GM18867 (cell line): Measurements from ENCODE around the gene ITPA.

Source experiments
- ATAC-seq: cut with Tn5 transposase; IDR thresholded peaks from one replicate; pipeline ENCODE4 v1.9.1; 2021; ENCODE audit warnings: mild to moderate bottlenecking, moderate library complexity; ENCODE audit not compliant: unreplicated experiment

ITPA gene

DNA sequence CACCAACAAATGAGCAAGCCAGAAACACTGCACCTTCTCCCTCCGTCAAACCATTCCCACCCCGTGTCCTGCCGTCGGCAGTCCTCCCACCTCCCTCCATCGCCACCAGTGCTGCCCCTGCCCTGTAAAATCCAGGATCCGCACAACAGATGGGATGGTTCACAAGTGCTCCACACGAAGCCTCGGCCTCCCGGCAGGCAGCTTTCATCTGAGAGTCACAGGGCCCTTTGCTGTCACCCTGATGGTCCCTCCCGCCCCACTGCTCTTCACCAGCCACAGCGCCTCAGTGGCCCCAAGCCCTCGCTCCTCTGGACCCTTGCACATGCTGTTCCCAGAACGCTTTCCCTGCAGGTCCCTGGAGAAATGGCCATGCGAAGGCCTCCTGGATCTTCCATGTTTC, 17.6 kb downstream of the ITPA start:
- no peak for ATAC-seq

DNA sequence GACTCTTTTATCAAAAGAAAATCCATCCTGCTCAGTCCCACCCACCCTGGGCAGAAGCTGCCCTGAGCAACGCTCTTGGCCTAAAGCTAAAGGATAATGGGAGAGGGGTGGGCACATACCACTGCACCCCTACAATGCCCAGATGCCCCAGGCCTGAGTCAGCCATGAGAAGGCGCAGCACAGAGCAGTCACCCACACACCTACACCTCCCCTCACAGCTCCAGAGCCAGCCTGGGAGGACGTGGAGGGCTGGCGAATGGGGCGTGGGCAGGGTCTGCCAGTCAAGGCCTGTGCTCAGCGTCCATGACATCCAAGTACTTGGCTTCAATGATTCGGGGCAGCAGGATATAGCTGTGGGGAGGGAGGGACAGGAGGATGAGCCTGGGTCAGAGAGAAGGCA, 18.2 kb downstream of the ITPA start:
- ATAC-seq = no peak

DNA sequence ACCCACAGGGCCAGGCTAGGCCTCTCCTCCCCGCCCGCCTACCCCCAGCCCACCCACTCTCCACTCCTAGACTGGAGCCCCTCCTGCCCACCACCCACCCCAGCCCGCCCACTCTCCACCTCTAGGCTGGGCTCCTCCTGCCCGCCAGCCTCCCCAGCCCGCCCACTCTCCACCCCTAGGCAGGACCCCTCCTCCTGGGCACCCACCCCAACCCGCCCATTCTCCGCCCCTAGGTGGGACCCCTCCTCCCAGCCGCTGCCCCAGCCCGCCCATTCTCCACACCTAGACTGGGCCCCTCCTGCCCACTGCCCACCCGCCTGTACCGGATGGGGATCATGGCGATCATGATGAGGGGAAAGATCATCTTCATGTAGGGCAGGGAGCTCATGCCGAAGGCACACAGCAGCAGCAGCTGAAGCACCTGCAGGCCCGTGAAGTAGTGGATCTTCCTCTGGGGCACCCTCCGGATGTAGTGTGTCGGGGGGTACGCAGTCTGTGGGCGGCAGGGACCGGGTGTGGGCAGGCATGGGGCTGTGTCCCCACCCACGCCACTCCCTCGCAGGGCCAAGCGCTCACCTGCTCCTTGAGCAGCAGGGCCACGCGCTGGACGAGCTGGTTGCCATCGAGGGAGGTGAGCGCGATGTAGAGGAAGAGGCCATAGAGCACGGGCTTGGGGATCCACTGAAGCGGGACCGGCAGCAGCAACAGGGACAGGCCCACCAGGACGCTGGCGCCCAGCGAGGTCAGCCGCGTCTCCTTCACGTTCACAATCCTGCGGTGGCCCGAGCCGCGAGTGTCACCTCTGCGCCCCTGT, 18.8 kb downstream of the ITPA start:
- no peak for ATAC-seq

DNA sequence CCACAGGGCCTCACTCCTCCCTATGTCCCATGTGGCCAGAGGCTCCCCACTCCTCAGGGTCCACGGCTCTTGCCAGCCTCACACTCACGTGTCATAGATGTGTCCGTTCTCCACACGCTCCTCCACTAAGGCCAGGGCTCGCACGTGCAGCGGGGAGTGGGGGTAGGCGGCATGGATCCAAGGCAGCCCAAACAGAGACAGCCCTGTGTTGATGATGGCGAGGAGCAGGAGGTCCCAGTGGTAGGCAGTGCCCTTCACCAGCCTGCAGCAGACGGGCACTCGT, 19.4 kb downstream of the ITPA start:
- no peak for ATAC-seq

DNA sequence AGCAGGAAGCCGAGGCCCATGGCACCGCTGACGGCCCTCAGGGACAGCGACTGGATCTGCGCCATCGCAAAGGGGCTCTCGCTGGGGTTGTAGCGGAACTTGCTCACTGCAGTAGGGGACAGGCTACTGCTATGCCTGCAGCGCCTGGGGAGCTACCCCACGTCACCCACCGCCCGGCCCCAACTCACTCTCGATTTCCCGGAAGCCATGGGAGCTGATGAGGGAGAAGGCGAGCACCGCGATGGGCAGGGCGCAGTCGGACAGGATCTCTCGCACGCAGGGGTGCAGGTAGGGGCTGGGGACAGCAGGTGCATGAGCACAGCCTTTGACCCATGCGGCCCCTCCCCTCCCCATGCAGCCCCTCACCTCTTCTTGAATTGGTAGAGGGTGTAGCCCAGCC, 19.9 kb downstream of the ITPA start:
- no peak for ATAC-seq

DNA sequence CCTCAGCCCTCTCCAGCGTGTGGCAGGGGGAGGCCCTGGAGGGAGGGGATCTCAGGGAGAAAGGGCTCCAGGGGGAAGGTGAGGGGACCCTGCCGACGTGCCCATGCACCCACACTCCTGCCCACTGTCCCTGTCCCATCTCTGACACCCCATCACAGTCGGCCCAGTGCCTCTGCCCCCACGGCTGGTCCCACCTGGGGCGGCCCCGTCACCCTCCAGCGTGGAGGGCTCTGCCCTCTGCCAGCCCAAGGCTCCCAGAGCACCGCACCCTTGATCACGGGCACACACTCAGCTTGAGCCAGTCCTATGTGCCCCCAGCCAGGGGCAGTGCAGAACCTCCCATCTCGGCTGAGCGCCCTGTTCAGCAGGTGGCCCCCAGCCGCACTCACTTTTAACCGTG, 20.5 kb downstream of the ITPA start:
- ATAC-seq = no peak

DNA sequence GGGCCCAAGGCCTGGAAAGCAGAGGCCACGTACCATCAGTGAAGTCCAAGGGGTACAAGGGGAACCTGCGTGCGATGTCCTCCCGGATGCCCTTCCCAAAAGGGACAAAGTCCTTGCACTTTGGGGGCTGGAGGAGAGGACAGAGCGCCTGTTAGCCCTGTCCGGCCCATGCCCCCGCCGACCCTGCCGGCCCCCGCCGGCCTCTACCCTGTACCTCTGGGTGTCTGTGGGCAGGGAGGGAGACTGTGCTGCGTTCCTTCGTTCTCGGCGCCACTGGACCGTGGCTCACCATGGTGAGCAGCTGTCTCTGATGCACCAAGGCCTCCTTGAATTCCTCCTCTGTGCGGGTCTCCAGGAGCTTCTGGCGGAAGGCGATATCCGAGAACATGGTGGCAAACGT, 21.8 kb downstream of the ITPA start:
- ATAC-seq = no peak

DNA sequence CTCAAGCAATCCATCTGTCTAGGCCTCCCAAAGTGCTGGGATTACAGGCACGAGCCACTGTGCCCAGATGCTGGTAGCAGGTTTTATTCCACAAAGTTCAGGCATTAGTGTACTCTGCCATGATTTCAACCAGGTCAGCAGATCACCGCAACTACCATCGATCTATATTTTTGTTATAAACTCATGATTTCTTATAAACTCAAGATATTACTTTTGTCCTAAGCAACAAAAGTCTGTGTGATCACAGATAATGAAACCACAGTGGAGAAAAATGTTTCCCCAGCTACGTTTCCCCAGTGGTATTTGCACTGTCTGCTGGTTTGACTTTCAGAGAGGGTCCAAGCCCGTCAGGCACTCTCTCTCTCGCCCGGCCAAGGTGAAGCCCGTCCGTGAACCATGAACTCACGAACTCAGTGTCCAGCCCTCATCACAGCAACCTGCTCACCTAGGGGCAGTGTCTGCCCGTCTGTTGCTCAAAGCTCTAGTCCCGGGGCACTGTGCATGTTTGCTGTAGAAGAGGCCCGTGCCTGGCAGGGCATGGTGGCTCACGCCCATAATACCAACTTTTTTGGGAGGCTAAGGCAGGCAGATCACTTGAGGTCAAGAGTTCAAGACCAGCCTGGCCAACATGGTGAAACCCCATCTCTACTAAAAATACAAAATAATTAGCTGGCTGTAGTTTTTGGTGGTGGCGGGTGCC, 22.7 kb downstream of the ITPA start:
- ATAC-seq = no peak

DNA sequence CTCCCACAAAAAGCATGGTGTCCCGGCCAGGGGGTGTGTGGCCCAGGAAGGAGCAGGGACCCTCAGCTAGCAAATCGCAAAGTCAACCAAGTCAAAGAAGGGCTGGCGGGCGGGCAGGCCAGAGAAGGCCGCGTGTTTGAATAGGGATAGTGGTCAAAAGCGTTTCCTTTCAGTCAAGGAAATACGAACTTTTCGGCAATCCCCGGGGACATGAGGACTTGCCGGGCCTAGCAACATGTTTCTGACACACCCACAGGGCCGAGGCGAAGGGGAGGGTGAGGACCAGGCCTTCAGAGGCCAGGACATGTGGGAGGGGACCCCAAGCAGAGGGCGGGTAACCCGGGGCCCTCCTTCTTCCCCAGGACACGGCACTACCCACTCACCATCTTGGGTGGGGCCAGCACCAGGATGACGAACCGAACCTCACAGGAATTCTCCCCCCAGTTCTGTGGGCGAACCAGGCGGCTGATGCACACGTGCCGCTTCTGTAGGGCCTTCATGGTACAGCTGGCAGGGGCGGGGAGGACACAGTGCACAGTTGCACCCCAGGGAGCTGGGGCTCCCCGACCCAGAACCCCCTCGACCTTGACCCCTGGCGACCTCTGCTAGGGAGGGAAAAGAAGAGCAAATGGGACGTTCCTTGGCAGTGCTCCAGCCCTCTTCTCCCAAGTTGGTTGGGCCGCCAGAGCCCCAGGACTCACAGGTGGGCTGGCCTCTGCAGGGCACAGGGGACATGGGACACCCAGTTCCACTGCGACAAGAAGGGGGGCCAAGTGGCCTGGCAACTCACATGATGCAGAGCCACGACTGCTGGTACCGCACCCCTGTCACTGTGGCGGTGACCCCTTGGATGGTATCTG, 24.1 kb downstream of the ITPA start:
- no peak for ATAC-seq

DNA sequence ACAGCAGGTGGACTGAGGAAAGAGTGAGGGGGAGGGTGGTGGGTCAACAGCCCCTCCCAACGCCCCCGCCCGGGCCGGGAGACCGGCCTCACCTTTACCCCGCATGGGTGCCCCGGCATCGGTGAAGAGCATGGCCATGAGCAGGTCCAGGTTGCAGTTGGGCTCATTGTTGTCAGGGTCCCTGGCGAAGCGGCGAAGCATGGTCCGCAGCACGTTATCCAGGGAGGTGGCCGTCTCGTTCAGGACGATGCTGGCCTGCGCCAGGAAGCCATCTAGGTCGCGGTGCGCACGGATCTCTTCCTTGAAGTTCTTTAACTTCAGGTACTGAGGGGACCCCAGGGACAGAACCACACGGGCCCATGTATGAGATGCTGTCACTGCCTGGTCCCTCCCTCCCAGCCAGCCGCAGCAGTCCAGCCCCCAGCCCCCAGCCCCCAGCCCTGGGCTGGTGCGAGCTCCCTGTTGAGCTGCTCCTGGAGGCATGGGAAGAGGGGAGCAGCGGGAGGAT, 24.7 kb downstream of the ITPA start:
- no peak for ATAC-seq

DNA sequence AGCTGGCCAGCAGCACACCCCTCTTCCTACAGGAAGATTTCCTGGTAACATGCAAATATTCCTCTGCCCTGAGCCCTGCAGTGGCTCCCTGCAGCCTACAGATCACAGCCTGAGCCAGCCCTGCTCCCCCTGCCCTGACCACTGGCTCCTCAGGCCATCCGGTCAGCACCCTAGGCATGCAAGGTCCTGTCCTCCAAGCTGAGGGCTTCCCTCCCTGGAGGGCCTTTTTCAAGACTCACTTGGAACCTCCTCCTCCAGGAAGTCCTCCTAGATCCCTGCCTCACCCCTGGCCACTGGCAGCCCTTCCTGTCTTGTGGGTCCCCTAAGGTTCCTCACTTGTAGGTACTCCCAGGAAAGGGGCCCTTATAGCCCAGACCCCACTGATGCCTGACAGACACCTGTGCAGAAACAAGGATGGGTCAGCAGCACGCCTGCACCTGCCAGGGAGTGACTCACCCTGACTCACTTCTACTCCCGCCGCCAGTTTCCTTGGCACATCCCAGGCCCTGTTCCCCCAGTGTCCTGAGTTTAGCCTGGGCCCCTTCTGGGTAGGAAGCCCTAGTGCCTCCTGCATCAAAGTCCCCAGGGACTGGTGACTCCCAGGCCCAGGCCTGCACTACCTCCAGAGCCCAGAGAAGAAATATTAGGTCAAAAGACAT, 26.5 kb downstream of the ITPA start:
- no peak for ATAC-seq

DNA sequence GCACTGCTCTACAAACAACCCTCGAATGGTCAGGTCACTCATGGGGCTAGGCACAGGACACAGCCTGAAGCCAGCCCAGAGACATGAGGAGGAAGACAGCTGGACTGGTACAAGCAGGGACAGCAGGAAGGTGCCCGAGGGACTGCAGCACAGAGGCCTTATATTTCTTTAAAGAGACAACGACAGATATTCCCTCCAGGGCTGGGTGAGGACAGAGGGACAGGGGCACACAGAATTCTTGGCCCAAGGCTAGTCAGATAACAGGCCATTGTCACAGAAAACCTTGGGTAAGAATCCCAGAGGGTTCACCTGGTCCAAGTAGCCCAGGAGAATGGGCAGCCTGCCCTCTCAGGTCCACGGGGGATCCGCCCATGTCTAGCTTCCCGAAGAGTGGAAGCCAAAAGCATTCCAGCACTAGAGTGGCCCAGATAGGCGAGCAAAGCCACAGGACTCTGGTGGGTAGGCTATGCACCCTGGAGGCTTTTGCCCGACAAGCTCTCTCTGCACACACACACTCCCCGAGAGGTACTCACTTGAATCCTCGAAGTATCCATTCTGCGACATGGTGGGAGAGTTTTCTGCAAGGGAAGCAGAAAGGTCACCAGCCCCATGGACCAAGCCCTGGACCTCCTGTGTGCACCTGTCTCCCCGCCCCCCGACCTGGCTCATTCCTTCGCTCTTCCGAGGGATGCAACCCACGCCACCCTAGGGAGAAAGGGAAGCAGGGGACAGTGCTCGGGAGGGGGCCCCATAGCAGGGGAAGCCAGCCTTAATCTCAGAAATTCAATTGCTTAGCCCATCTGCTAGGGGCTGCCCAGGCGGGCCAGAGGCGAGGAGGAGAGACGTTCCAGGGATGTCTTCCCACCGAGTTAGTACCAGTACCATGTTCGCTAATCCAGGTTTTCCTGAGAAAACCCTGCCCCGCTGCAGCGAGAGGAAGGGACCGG, 28.0 kb downstream of the ITPA start:
- ATAC-seq = no peak

DNA sequence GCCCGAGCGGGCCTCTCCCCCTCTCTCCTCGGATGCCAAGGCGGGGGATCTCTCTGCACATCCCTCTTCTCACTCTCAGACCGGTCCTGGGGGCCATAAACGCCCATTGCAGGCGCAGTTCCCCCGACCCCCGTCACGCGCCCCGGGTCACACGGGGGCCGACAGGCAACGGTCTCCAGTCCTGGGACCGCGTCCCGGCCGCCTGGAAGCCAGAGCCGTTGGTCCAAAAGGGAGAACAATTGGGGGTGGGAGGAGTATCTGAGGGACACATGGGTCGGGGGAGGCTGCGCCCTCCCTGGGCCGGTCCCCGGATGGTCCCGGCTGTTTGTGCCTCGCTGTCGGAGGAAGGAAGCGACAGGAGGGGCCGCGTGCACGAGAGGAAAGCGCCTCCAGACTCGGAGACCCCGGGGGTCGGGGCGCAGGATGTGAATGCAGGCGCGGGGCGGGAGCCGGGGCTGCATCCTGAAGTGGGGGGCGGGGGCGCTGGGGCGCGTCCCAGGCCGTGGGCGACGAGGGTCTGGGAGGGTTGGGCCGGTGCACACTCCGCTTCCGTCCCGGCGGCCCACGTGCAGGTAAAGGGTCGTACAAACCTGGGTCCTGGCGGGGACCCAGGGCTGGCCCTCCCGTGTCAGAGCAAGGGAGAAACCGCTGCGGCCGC, 28.8 kb downstream of the ITPA start:
- peak; percentile 16 for ATAC-seq

DNA sequence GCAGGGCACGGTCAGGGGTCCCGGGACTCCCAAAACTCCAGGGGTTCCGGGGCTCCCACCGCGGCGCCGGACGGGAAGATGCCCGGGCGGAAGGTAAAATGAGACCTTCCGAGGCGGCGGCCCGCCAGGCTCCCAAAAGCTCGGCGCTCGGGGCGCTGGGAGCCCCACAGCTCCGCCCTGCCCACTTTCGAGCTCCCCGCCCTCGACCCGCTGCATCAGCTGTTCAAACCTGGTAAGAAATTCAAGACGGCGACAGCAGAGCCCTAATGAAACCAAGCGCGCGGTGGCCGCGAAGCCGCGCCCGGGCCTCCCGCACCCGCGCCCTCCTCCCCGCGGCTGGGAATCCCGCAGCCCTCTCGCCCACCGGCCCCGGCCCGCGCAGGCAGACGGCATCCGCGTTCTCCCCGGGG, 29.3 kb downstream of the ITPA start:
- ATAC-seq = peak; percentile 53

DNA sequence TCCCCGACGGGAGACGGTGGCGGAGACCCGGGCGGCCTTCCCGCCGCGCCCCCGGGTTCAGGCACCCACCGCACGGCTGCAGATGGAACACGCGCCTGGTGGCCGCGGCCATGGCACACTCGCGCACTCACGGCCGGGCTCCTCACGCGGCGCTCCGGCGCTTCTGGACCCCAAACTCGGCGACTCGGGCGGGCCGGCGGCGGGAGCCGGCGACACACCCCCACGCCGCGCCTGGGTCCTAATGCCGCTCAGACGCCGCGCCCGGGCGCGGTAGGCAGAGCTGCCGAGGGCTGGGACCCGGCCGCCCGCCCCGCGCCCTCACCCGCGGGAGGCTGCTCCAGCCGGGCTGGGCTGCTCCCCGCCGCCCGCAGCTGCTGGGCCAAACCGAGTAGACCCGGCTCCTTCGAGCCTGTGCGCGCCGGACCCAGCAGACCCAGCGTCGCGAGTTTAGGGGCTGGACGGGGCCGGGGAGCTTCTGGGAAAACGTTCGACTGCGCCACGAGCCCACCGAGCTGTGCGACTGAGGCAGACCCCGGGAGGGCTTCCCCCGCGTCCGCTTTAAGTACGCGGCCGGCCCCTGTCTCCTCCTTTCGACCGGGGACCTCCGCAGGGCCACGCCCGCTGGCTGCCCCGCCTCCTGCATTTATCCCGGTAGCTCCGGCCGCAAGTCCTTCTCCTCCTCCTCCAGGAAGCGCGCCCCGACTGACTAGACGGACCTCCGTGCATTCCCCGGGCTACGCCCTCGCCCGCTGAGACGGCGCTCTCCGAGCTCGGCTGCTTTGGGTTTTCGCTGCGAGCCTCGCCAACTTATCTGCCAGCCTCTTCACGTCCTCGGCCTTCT, 29.9 kb downstream of the ITPA start, which contains the start of gene SLC4A11:
SLC4A11 (minus strand) TSS at position 165 of the 841 bp plus-strand sequence; CDS start at position 112, 53 bp downstream.
- peak; percentile 60 for ATAC-seq

DNA sequence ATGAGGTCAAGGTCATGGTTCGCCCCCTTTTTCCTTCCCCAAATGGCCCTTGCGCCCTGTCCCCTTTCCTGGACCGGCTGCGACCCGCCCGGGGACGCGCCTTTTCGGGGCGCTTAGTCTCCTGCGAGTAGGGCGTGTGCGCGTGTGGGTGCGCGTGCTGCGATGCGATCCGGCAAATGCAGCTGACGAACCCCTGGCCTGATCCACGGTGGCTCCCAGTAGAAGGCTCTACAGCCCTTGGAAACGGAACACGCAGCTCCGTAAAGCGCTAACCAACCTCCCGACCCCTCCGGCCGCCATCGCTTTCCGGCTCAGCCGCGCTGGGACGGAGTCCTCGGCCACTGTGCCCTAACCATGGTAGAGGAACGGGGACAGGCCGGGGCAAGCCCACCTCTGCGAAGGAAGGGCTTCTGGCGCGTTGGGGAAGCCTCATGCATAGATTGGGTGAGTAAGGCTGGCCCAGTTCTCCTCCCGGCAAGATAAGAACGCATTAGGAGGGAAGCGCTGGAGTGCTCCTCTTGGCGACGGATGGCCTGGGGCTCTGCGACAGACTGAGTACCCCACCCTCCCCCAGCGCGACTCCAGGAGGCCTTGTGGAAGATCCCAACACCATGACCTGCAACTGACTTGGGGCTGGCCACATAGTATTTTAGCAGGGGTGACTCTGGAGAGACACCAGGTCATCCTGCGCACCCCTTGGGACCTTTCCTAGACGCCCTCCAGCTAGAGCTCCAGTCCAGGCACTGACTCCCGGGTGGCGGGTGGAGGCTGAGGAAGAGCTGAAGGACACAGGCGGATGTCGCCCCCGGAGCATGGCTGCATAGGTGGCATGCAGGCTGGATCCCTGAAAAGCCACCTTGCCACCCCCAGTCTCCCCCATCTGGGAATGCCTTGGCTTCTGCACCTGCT, 30.8 kb downstream of the ITPA start:
- no peak for ATAC-seq

DNA sequence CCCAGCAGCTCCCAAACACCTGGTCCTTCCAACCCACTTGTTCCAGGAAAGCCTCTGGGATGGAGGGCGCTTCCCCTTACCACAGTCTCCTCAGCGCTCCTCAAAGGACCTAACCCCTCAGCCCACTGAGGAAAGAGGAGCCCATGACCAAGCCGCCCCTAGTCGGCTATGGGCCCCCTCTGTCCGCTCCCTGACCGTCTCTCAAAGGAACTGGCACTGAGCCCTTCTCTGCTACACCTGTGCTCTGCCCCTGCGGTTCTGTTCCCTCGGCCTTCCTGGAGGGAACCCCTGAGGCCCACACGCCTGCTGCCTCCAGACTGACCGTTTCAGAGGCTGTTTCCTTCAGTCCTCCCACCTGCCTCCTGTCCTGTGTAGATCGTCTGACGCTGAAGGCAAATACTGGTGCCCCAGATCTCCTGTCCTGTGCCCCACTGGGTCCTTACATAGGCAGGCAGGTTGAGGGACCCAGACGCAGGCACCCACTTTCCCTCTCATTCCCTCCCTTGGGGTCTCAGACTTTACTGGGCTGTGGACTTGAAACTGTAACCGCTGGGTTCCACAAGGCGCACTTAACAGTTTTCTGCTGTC, 31.6 kb downstream of the ITPA start:
- no peak for ATAC-seq
